NB4 (cell line): ENCODE measurements around the gene SYT11.

Experiments
- CTCF ChIP-seq: IDR thresholded peaks from one replicate; pipeline ENCODE4 v1.5.1; 2012; ENCODE audit warnings: low read depth, low read length
- MAX ChIP-seq: IDR thresholded peaks from 2 replicates; pipeline ENCODE4 v1.6.1; 2011; ENCODE audit warnings: low read depth, low read length
- MYC ChIP-seq: IDR thresholded peaks from 2 replicates; pipeline ENCODE4 v1.6.1; 2011; ENCODE audit warnings: low read depth, low read length
- POLR2A ChIP-seq: IDR thresholded peaks from 2 replicates; pipeline ENCODE4 v1.6.1; 2011; ENCODE audit warnings: mild to moderate bottlenecking; ENCODE audit not compliant: insufficient read length; ENCODE audit errors: extremely low read depth

- no peak for TF ChIP-seq CTCF
- no peak for TF ChIP-seq POLR2A
- no peak for TF ChIP-seq MYC
- TF ChIP-seq MAX = no peak
These were observed 14.4 kb upstream of the SYT11 start for GRCh38 chr1:155844860-155845421.
